Measurements from ENCODE around the gene ZFP91.

The ZFP91 gene

DNA sequence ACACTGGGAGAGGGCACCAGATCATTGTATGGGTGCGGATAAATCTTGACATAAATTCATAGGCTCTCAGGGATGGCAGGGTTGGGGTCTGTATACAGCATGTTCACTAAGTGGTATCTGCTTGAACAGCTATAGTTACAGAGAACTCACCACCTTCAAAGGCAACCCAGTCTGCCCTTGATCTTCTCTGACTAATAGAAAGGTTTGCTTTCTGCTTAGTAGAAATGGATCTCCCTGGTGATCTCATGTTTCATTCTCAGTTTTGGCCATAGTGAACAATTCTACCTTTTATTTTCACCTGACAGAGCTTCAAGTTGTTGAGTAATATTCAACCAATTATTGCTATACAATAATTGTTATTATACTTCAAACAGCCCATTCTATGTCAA lies 76.0 kb downstream of the ZFP91 start:
- H3K4me3 ChIP-seq (ENCODE audit: low read length) = no peak overlapping the region
- no peaks in the 10 kb centered on the region for H3F3A ChIP-seq (ENCODE audit: control insufficient read depth, insufficient read depth)
- H4K20me1 ChIP-seq (ENCODE audit: control insufficient read depth, insufficient read depth, low read depth, low read length) = no peaks in the 10 kb centered on the region
- no peak overlapping the region for H3K4me2 ChIP-seq (ENCODE audit: low read length)
- peaks cover 17% of the 10 kb centered on the region for H3K4me1 ChIP-seq (ENCODE audit: control insufficient read depth, low read length)
- H3K9me2 ChIP-seq (replicated peaks; ENCODE audit: control insufficient read depth, low read length) = no peaks in the 10 kb centered on the region
- H3K36me3 ChIP-seq (ENCODE audit: control insufficient read depth, low read length) = no peaks in the 10 kb centered on the region
- no peaks in the 10 kb centered on the region for H3K9me3 ChIP-seq (ENCODE audit: control insufficient read depth, insufficient read depth, low read length)
- TF ChIP-seq EZH2phosphoT487 (IDR thresholded peaks at IDR 0.05; ENCODE audit: borderline replicate concordance, low read length) = no peak
- H3K27ac ChIP-seq (ENCODE audit: low read depth, low read length) = no peak overlapping the region
- no peaks in the 10 kb centered on the region for H3K27me3 ChIP-seq (ENCODE audit: control insufficient read depth, low read length)
- no peaks in the 10 kb centered on the region for H3K79me2 ChIP-seq (ENCODE audit: control insufficient read depth, low read length)

DNA sequence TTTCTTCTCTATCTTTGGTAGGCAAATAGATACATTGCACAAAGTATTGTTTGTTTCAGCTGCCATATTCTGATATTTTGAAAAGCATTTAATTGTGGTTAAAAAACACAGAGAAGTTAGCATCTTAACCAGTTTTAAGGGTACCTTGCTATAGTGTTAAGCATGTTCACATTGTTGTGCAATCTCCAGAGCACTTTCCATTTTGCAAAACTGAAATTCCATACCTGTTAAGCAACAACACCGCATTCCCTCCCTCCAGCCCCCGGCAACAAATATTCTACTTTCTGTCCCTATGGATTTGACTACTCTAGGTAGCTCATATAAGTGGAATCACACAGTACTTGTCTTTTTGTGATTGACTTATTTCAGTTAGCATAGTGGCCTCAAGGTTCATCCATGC lies 77.5 kb downstream of the ZFP91 start:
- no peaks in the 10 kb centered on the region for H4K20me1 ChIP-seq (ENCODE audit: control insufficient read depth, insufficient read depth, low read depth, low read length)
- H3K79me2 ChIP-seq (ENCODE audit: control insufficient read depth, low read length) = no peaks in the 10 kb centered on the region
- no peaks in the 10 kb centered on the region for H3K9me3 ChIP-seq (ENCODE audit: control insufficient read depth, insufficient read depth, low read length)
- H3K4me2 ChIP-seq (ENCODE audit: low read length) = no peak overlapping the region
- H3K27me3 ChIP-seq (ENCODE audit: control insufficient read depth, low read length) = no peaks in the 10 kb centered on the region
- no peaks in the 10 kb centered on the region for H3K36me3 ChIP-seq (ENCODE audit: control insufficient read depth, low read length)
- H3K27ac ChIP-seq (ENCODE audit: low read depth, low read length) = no peak overlapping the region
- H3F3A ChIP-seq (ENCODE audit: control insufficient read depth, insufficient read depth) = no peaks in the 10 kb centered on the region
- peaks cover 5% of the 10 kb centered on the region; the same call in 1 of the 2 replicates for H3K4me1 ChIP-seq (ENCODE audit: control insufficient read depth, low read length)
- H3K9me2 ChIP-seq (replicated peaks; ENCODE audit: control insufficient read depth, low read length) = no peaks in the 10 kb centered on the region
- TF ChIP-seq, protein P1, sequence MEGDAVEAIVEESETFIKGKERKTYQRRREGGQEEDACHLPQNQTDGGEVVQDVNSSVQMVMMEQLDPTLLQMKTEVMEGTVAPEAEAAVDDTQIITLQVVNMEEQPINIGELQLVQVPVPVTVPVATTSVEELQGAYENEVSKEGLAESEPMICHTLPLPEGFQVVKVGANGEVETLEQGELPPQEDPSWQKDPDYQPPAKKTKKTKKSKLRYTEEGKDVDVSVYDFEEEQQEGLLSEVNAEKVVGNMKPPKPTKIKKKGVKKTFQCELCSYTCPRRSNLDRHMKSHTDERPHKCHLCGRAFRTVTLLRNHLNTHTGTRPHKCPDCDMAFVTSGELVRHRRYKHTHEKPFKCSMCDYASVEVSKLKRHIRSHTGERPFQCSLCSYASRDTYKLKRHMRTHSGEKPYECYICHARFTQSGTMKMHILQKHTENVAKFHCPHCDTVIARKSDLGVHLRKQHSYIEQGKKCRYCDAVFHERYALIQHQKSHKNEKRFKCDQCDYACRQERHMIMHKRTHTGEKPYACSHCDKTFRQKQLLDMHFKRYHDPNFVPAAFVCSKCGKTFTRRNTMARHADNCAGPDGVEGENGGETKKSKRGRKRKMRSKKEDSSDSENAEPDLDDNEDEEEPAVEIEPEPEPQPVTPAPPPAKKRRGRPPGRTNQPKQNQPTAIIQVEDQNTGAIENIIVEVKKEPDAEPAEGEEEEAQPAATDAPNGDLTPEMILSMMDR (IDR thresholded peaks at IDR 0.05; ENCODE audit: low read depth, low read length, poor library complexity, severe bottlenecking) = no peak
- TF ChIP-seq EZH2phosphoT487 (IDR thresholded peaks at IDR 0.05; ENCODE audit: borderline replicate concordance, low read length) = no peak
- H3K4me3 ChIP-seq (ENCODE audit: low read length) = no peak overlapping the region

DNA sequence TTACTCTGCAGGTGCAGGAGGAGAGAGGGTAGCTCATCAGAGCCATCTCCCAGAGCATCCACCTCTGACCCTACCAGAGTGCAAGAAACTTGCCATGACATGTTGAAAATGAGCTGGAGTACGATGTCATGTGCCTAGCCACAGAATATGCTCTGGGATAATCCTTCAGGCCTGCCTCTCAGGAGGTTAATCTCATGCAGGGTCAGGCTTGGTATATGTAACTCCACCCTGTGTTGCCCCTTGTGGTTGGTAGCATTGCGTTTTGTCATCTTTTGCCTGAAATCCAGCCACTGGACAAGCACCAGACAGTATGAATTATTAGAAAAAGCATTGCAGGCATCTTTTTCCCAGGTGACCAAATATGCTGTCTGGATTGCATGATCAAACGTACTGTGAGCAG lies 79.8 kb downstream of the ZFP91 start:
- H4K20me1 ChIP-seq (ENCODE audit: control insufficient read depth, insufficient read depth, low read depth, low read length) = no peaks in the 10 kb centered on the region
- no peak overlapping the region for H3K4me3 ChIP-seq (ENCODE audit: low read length)
- peaks cover 5% of the 10 kb centered on the region; the same call in 1 of the 2 replicates for H3K4me1 ChIP-seq (ENCODE audit: control insufficient read depth, low read length)
- H3K9me3 ChIP-seq (ENCODE audit: control insufficient read depth, insufficient read depth, low read length) = no peaks in the 10 kb centered on the region
- no peaks in the 10 kb centered on the region for H3K79me2 ChIP-seq (ENCODE audit: control insufficient read depth, low read length)
- H3F3A ChIP-seq (ENCODE audit: control insufficient read depth, insufficient read depth) = no peaks in the 10 kb centered on the region
- H3K9me2 ChIP-seq (replicated peaks; ENCODE audit: control insufficient read depth, low read length) = no peaks in the 10 kb centered on the region
- TF ChIP-seq EZH2phosphoT487 (IDR thresholded peaks at IDR 0.05; ENCODE audit: borderline replicate concordance, low read length) = no peak
- TF ChIP-seq, protein P1 (IDR thresholded peaks at IDR 0.05; ENCODE audit: low read depth, low read length, poor library complexity, severe bottlenecking) = no peak
- no peak overlapping the region for H3K27ac ChIP-seq (ENCODE audit: low read depth, low read length)
- no peak overlapping the region for H3K4me2 ChIP-seq (ENCODE audit: low read length)
- H3K27me3 ChIP-seq (ENCODE audit: control insufficient read depth, low read length) = no peaks in the 10 kb centered on the region
- H3K36me3 ChIP-seq (ENCODE audit: control insufficient read depth, low read length) = no peaks in the 10 kb centered on the region

DNA sequence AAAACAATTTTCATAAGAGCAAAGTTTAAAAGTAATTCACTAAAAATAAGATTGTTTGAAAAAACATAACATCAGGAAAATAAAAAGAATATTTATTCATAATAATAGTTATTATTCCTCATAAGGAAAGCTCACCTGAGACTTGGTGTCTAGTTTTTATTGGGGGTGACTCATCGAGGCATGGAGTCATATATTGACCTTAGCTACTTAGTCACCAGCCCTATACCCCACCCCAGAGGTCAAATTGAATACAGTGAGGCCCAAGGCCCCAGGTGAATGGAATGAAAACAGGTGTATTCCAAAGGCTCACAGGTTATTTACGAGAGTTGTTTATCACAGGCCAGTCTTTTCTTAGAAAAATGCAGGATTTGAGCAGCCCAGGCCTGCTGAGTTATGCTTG lies 80.5 kb downstream of the ZFP91 start:
- Histone ChIP-seq H3K36me3 (ENCODE audit: control insufficient read depth, low read length) (no peaks in the 10 kb centered on the region), H3K9me3 (ENCODE audit: control insufficient read depth, insufficient read depth, low read length) (no peaks in the 10 kb centered on the region), H3K4me1 (ENCODE audit: control insufficient read depth, low read length) (peaks cover under 1% of the 10 kb centered on the region; the same call in 1 of the 2 replicates), H4K20me1 (ENCODE audit: control insufficient read depth, insufficient read depth, low read depth, low read length) (no peaks in the 10 kb centered on the region), H3K4me3 (ENCODE audit: low read length) (no peak overlapping the region), H3K79me2 (ENCODE audit: control insufficient read depth, low read length) (no peaks in the 10 kb centered on the region), H3K4me2 (ENCODE audit: low read length) (no peak overlapping the region), H3K27me3 (ENCODE audit: control insufficient read depth, low read length) (no peaks in the 10 kb centered on the region), H3F3A (ENCODE audit: control insufficient read depth, insufficient read depth) (no peaks in the 10 kb centered on the region), H3K9me2 (replicated peaks; ENCODE audit: control insufficient read depth, low read length) (no peaks in the 10 kb centered on the region), H3K27ac (ENCODE audit: low read depth, low read length) (no peak overlapping the region)
- TF ChIP-seq, protein P1 (IDR thresholded peaks at IDR 0.05; ENCODE audit: low read depth, low read length, poor library complexity, severe bottlenecking) = no peak
- no peak for TF ChIP-seq EZH2phosphoT487 (IDR thresholded peaks at IDR 0.05; ENCODE audit: borderline replicate concordance, low read length)
